ENCODE measurements around the gene ALDH3B2. TPM values are rescaled to one million over a fixed set of nuclear protein-coding genes. Genes with fewer than 3 reads are reported as not detected.
"Not testable (repeated sequence)": the region's sequence is repeated elsewhere in the genome, so short reads cannot be mapped to it uniquely, and the experiment has no call there.

Gene ALDH3B2, protein sequence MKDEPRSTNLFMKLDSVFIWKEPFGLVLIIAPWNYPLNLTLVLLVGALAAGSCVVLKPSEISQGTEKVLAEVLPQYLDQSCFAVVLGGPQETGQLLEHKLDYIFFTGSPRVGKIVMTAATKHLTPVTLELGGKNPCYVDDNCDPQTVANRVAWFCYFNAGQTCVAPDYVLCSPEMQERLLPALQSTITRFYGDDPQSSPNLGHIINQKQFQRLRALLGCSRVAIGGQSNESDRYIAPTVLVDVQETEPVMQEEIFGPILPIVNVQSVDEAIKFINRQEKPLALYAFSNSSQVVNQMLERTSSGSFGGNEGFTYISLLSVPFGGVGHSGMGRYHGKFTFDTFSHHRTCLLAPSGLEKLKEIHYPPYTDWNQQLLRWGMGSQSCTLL
- total RNA-seq (under 1 TPM in 3 of 6 donors, not detected in 3; 0.17 to 0.50 (median 0.40) TPM), polyA plus RNA-seq (under 1 TPM in 1 of 2 donors, not detected in 1; 0.28 TPM)

DNA sequence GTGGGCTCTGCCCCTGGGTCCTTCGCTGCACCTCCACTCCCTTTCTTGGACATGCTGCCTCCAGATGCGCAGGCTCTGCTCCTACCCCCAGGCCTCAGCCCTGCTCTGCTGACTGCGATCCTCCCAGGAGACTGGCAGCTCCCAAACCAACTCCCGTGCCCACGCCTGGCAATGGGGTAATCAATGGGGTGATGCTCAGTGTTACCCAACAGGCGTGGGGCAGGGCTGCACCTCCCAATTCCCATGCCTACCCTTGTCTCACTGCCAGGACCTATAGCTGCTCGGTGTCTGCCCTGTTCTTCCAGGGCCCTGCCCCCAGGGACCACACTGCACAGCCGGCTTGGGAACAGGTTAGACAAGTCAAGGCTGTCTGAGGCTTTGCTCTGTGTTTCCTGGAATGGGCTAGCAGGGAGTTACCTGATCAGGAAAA lies at the start of gene ALDH3B2:
Gene ALDH3B2 (minus strand): TSS at position 182 of the 430 bp plus-strand sequence. CDS start 7,688 bp downstream, outside the sequence.
- ATAC-seq (peak; percentile 70 to 99 (median 93)), DNase-seq (peak in 5 of 6 donors; percentile 40 to 77 (median 57)), FAIRE-seq (no peak)
- intact Hi-C loops (cut with DNase I) = no loop called here
- H3K4me1 ChIP-seq = peaks cover 0 to 8% (median 0%) of the 10 kb centered on the region in 3 donors
- no peaks in the 10 kb centered on the region for H3K9me3 ChIP-seq
- TF ChIP-seq, protein P1, sequence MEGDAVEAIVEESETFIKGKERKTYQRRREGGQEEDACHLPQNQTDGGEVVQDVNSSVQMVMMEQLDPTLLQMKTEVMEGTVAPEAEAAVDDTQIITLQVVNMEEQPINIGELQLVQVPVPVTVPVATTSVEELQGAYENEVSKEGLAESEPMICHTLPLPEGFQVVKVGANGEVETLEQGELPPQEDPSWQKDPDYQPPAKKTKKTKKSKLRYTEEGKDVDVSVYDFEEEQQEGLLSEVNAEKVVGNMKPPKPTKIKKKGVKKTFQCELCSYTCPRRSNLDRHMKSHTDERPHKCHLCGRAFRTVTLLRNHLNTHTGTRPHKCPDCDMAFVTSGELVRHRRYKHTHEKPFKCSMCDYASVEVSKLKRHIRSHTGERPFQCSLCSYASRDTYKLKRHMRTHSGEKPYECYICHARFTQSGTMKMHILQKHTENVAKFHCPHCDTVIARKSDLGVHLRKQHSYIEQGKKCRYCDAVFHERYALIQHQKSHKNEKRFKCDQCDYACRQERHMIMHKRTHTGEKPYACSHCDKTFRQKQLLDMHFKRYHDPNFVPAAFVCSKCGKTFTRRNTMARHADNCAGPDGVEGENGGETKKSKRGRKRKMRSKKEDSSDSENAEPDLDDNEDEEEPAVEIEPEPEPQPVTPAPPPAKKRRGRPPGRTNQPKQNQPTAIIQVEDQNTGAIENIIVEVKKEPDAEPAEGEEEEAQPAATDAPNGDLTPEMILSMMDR (IDR thresholded peaks at IDR 0.05) = no peak
- H3K4me3 ChIP-seq = no peak within 1 kb of the TSS
- peak within 1 kb of the TSS in 2 of 4 donors; percentile 53 to 73 for H3K27ac ChIP-seq
- H3K27me3 ChIP-seq = no peaks in the 10 kb centered on the region
- no peaks in the 10 kb centered on the region for H3K36me3 ChIP-seq
- 42 to 45% methylated on average over 8 of the region's 8 CpGs for WGBS, 2 donors

DNA sequence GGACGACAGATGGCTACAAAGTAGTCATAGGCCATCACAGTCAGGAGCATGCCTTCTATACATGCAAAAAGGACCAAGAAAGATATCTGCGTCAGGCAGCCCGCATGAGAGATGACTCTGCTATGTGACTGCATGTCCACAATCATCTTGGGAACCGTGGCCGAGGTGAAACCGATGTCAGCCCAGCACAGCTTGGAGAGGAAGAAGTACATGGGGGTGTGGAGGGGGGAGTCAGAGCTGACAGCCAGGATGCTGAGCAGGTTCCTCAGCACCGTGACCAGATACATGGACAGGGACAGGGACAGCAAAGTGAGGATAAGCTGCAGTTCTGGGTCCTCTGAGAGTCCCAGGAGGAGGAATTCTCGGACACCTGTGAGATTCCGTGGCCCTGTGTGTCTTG lies 48.6 kb upstream of the ALDH3B2 start:
- ATAC-seq; H3K27me3 ChIP-seq; FAIRE-seq; H3K4me3 ChIP-seq; H3K4me1 ChIP-seq; H3K27ac ChIP-seq; H3K9me3 ChIP-seq; H3K36me3 ChIP-seq; intact Hi-C loops (cut with DNase I); DNase-seq: not testable (repeated sequence)
- 76 to 82% methylated on average over 9 of the region's 9 CpGs for WGBS, 2 donors

DNA sequence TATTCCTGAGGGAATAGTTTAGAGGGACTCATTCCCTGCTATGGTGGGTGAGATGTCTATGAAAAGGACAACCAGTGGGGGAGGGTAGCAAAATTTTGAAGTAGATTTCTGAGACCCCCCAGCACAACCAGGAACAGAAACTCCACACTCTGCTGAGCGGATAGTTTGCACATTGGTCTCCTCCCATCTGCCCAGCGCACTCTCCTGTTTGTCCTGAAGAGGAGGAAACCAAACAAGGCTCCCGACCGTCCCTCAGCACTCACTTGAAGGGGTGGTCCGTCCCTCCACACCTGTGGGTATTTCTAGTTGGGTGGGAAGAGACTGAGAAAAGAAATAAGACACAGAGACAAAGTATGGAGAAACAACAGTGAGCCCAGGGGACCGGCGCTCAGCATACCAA lies 41.8 kb upstream of the ALDH3B2 start:
- intact Hi-C loops (cut with DNase I) = loop anchor here in 1 of 3 donors (10.0 kb wide), 1 partner anchor 51 kb away; no protein-coding TSS in a partner anchor
- not testable (repeated sequence) for DNase-seq, FAIRE-seq, ATAC-seq, H3K4me3 ChIP-seq, H3K27ac ChIP-seq, H3K36me3 ChIP-seq, H3K4me1 ChIP-seq, H3K27me3 ChIP-seq, H3K9me3 ChIP-seq
- 76 to 86% methylated on average over 7 of the region's 7 CpGs for WGBS, 2 donors

DNA sequence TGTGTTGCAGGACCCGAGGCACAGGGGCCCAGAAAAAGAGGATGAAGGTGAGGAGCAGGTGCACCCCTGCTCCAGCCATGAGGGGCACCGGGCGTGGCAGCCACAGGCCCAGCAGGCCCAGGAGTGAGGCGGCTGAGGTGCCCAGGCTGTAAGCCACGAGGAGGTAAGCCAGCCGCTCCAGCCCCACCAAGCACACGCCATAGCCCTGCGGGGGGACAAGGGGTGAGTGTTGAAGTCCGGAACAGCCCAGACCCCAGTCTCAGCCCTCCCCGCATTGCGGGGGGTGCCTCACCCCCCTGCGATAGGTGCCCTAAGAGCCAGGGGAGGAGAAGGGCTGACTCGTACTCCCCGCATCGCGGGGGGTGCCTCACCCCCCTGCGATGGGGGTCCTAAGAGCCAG lies 41.4 kb upstream of the ALDH3B2 start:
- intact Hi-C loops (cut with DNase I) = loop anchor here in 1 of 3 donors (10.0 kb wide), 1 partner anchor 51 kb away; no protein-coding TSS in a partner anchor
- 55 to 64% methylated on average over 13 to 17 of the region's 17 CpGs for WGBS, 2 donors

DNA sequence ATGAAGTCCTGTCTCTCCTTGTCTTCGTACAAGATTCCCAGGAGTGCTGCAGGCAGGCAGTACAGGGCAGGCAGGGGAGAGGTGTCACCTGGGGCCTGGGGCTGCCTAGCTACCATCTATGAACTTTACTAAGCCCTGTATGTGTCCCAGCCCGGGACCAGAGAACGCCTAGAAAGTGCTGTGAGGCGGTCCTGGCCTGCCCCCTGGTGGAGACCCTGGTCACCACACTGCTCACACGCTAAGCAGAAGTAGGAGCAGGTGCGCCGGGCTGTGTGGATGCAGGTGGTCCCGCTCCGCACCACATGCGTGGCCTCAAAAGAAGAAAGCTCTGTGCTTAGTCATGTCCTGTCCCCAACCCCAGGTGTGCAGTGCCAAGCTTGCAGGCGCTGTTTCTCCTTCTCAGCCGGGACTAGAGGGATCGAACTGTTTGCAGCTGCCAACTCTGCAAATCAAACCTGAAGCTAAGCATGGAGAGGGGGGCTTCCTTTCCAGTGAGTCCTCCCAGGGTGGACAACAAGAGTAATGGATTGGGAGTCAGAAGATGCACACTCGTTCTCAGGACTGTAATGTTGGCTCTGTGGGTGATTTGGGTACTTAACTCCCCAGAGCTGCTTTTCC lies 39.6 kb upstream of the ALDH3B2 start:
- not testable (repeated sequence) for FAIRE-seq, H3K9me3 ChIP-seq, H3K27ac ChIP-seq, H3K4me3 ChIP-seq, H3K4me1 ChIP-seq, H3K27me3 ChIP-seq, H3K36me3 ChIP-seq
- TF ChIP-seq, protein P1 (IDR thresholded peaks at IDR 0.05) = peak in 2 of 4 donors; percentile 21 to 30
- WGBS, 2 donors = 7 to 19% methylated on average over 7 to 8 of the region's 14 CpGs
- peak in 5 of 6 donors; percentile 38 to 81 (median 71) for DNase-seq
- ATAC-seq = peak in 1 of 4 donors; percentile 32
- intact Hi-C loops (cut with DNase I) = loop anchor here in 1 of 3 donors (10.0 kb wide), 1 partner anchor 49 kb away; no protein-coding TSS in a partner anchor

More for the DNA sequence above, 41.4 kb upstream of the ALDH3B2 start:
- not testable (repeated sequence) for H3K36me3 ChIP-seq, DNase-seq, ATAC-seq, H3K27me3 ChIP-seq, H3K4me1 ChIP-seq, H3K4me3 ChIP-seq, FAIRE-seq, H3K27ac ChIP-seq, H3K9me3 ChIP-seq

DNA sequence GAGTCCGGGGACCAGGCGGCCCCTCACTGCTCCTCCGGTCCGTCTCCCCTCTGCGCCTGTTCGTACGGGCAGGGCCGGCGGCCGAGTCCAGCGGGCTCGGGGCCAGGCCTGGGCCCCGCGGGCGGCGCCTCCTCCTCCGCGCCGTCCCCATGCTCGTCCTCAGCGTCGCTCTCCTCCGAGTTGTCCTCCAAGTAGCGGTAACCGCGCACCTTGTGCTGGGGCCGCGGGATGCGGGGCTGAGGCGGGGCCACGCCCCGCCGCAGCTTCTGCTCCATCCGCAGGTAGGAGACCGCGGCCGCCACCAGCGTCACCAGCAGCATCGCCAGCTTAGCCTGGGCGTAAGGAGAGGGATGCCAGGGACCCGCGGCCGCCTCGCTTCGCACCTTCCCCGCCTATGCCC lies 37.3 kb upstream of the ALDH3B2 start:
- not testable (repeated sequence) for DNase-seq, H3K4me3 ChIP-seq, H3K9me3 ChIP-seq, H3K27ac ChIP-seq, H3K4me1 ChIP-seq, H3K27me3 ChIP-seq, FAIRE-seq, ATAC-seq, H3K36me3 ChIP-seq
- intact Hi-C loops (cut with DNase I) = loop anchor here in 1 of 3 donors (10.0 kb wide), 1 partner anchor 47 kb away; no protein-coding TSS in a partner anchor
- 32 to 37% methylated on average over 19 to 46 of the region's 46 CpGs for WGBS, 2 donors

DNA sequence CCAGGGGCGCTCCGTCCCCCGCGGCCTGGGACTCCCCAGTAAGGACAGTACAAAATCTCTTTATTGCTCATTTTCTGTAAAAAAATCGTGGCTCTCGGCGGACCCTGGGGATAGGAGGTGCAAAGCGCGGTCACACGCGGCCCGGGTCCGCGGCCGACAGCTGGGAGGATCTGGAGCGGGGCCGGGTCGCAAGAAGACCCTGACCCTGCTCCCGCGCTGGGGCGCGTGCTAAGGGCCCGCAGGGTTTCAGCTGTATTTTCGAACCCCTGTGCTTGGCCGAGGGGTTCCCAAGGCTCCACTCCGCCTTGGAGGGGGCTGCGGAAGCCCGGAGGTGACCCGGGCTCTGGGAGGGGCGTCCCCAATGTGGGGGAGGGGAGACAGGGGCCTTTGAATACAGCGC lies 36.8 kb upstream of the ALDH3B2 start:
- H3K9me3 ChIP-seq, H3K36me3 ChIP-seq, H3K27me3 ChIP-seq, FAIRE-seq, DNase-seq, H3K4me1 ChIP-seq, H3K27ac ChIP-seq, ATAC-seq: not testable (repeated sequence)
- H3K4me3 ChIP-seq = peak overlapping the region in 1 of 4 donors; percentile 22
- intact Hi-C loops (cut with DNase I) = loop anchor here in 1 of 3 donors (10.0 kb wide), 1 partner anchor 46 kb away; no protein-coding TSS in a partner anchor
- WGBS, 2 donors = 6 to 7% methylated on average over 18 to 27 of the region's 31 CpGs

DNA sequence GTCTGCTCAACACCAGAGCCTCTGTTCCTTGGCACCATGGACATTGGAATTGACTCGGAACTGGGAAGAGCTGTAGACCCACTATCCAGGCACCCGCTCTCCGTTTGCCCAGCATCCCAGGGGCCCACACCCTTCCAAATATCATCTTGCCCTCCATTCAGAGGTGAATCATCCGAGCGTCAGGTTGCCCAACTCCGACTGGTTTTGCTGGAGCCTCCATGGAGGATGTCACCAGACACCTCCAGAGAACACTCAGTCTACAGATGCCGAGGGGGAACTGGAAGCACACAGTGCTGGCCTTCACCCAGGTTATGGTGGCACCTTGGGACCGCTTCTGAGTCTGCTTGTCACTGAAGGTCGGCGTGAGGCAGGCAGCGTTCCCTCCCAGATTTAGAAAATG lies 35.4 kb upstream of the ALDH3B2 start:
- intact Hi-C loops (cut with DNase I) = loop anchor here in 1 of 3 donors (10.0 kb wide), 1 partner anchor 45 kb away; no protein-coding TSS in a partner anchor
- FAIRE-seq, DNase-seq, H3K27me3 ChIP-seq, H3K9me3 ChIP-seq, H3K36me3 ChIP-seq, H3K27ac ChIP-seq, H3K4me3 ChIP-seq, ATAC-seq, H3K4me1 ChIP-seq: not testable (repeated sequence)
- WGBS, 2 donors = 80 to 90% methylated on average over 10 to 11 of the region's 11 CpGs
